ENCODE data around the gene THUMPD1. TPM values are rescaled to one million over a fixed set of nuclear protein-coding genes. Genes with fewer than 3 reads are reported as not detected.

Gene THUMPD1, protein sequence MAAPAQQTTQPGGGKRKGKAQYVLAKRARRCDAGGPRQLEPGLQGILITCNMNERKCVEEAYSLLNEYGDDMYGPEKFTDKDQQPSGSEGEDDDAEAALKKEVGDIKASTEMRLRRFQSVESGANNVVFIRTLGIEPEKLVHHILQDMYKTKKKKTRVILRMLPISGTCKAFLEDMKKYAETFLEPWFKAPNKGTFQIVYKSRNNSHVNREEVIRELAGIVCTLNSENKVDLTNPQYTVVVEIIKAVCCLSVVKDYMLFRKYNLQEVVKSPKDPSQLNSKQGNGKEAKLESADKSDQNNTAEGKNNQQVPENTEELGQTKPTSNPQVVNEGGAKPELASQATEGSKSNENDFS
- total RNA-seq (2021) (35.0 and 36.0 TPM in 2 replicates), Bru-seq, nascent RNA (percentile 92 among the genes with signal in this experiment), BruChase-seq, experiment 1, labeled RNA remaining after a 2-hour chase (percentile 98 among the genes with signal in this experiment), BruChase-seq, experiment 2, labeled RNA remaining after a 6-hour chase (percentile 95 among the genes with signal in this experiment)
- long read RNA-seq, full-length matches to known transcripts: 44 of 52 reads
- long read RNA-seq, partial matches to known transcripts: 5 of 52 reads
- long read RNA-seq, other reads (novel, unspliced or antisense): 3 of 52 reads

GRCh38 chr16:20741554-20742285 is at the start of gene THUMPD1:
THUMPD1 (minus strand) TSS chr16:20741818; CDS start chr16:20741739, 79 bp downstream.
- CTCF ChIA-PET: no interaction called here
- peaks cover 40% of the 10 kb centered on the region for H4K20me1 ChIP-seq (ENCODE audit: insufficient read depth)
- peaks cover 17% of the 10 kb centered on the region; the same call in 1 of the 2 replicates for H3K4me1 ChIP-seq (replicated peaks; ENCODE audit: insufficient read depth)
- TF ChIP-seq EZH2 (IDR thresholded peaks at IDR 0.05; ENCODE audit: low read depth): no peak
- no peak for TF ChIP-seq CTCF (conservative IDR thresholded peaks at IDR 0.05)
- H3K27ac ChIP-seq: peak within 1 kb of the TSS; percentile 70
- peak; percentile 86 to 94 for DNase-seq
- H3K36me3 ChIP-seq (ENCODE audit: low read depth): peaks cover 22% of the 10 kb centered on the region
- peak within 1 kb of the TSS; percentile 100 for H2AFZ ChIP-seq
- H3K9me3 ChIP-seq (ENCODE audit: insufficient read depth, low read depth): no peaks in the 10 kb centered on the region; the same call in 1 of the 2 replicates
- peaks cover 35% of the 10 kb centered on the region for H3K79me2 ChIP-seq (ENCODE audit: low read depth)
- POLR2A ChIA-PET (ENCODE audit: unreplicated experiment): interaction anchor here (0.6 to 0.7 kb wide), 2 partner anchors 11 to 155 kb away, joined by 9 to 10 read pairs; no protein-coding TSS in a partner anchor
- H3K27me3 ChIP-seq (ENCODE audit: insufficient read depth, low read depth): no peaks in the 10 kb centered on the region
- BruUV-seq (replicated peaks): TSS peak; percentile 76
- intact Hi-C loops (cut with micrococcal nuclease; ENCODE audit: unreplicated experiment): loop anchor here (1.0 to 2.0 kb wide), 3 partner anchors 65 to 559 kb away; partner anchors contain the start of genes ERI2 and REXO5
- peaks cover 18% of the 10 kb centered on the region; the same call in 1 of the 2 replicates for H3F3A ChIP-seq (ENCODE audit: insufficient read depth, low read depth)
- peak within 1 kb of the TSS; percentile 87 for H3K4me2 ChIP-seq
- H3K9me2 ChIP-seq (ENCODE audit: insufficient read depth): no peaks in the 10 kb centered on the region
- H3K4me3 ChIP-seq: peak within 1 kb of the TSS; percentile 89

GRCh38 chr16:20789130-20789529 is 47.5 kb upstream of the THUMPD1 start:
- H3K27me3 ChIP-seq (ENCODE audit: insufficient read depth, low read depth): no peaks in the 10 kb centered on the region
- intact Hi-C loops (cut with micrococcal nuclease; ENCODE audit: unreplicated experiment): no loop called here
- DNase-seq: no peak
- H2AFZ ChIP-seq: no peak overlapping the region
- ChIA-PET CTCF (no interaction called here), POLR2A (ENCODE audit: unreplicated experiment) (no interaction called here)
- no peaks in the 10 kb centered on the region for H3K79me2 ChIP-seq (ENCODE audit: low read depth)
- H3K36me3 ChIP-seq (ENCODE audit: low read depth): no peaks in the 10 kb centered on the region
- no TSS peak for BruUV-seq (replicated peaks)
- no peak overlapping the region for H3K4me2 ChIP-seq
- no peak overlapping the region for H3K27ac ChIP-seq
- H3K9me2 ChIP-seq (ENCODE audit: insufficient read depth): no peaks in the 10 kb centered on the region
- H4K20me1 ChIP-seq (ENCODE audit: insufficient read depth): no peaks in the 10 kb centered on the region
- no peaks in the 10 kb centered on the region for H3F3A ChIP-seq (ENCODE audit: insufficient read depth, low read depth)
- TF ChIP-seq CTCF (conservative IDR thresholded peaks at IDR 0.05): no peak
- no peak for TF ChIP-seq EZH2 (IDR thresholded peaks at IDR 0.05; ENCODE audit: low read depth)
- H3K4me1 ChIP-seq (replicated peaks; ENCODE audit: insufficient read depth): no peaks in the 10 kb centered on the region
- H3K4me3 ChIP-seq: no peak overlapping the region
- H3K9me3 ChIP-seq (ENCODE audit: insufficient read depth, low read depth): no peaks in the 10 kb centered on the region

DNA sequence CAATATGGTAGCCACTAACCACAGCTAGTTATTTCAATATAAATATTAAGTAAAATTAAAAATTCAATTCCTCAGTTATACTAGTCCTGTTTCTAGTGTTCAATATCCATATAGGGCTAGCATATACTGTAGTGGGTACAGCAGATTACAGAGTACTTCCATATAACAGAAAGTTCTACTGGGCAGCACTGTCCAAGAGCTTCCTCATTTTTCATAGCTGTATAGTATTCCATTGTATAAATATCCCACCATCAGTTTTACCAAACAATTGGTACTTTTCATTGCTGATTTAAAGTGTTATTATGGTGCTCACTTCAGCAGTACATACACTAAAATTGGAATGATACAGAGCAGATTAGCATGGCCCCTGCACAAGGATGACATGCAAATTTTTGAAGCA is 42.6 kb upstream of the THUMPD1 start:
- ChIA-PET CTCF (no interaction called here), POLR2A (ENCODE audit: unreplicated experiment) (interaction anchor here (0.6 kb wide), 1 partner anchor 1523 kb away, joined by 4 read pairs; no protein-coding TSS in a partner anchor)
- no peaks in the 10 kb centered on the region for H3K4me1 ChIP-seq (replicated peaks; ENCODE audit: insufficient read depth)
- TF ChIP-seq CTCF (conservative IDR thresholded peaks at IDR 0.05): no peak
- TF ChIP-seq EZH2 (IDR thresholded peaks at IDR 0.05; ENCODE audit: low read depth): no peak
- H3K9me2 ChIP-seq (ENCODE audit: insufficient read depth): no peaks in the 10 kb centered on the region
- no peak overlapping the region for H3K27ac ChIP-seq
- no peaks in the 10 kb centered on the region for H3K36me3 ChIP-seq (ENCODE audit: low read depth)
- intact Hi-C loops (cut with micrococcal nuclease; ENCODE audit: unreplicated experiment): no loop called here
- H3K4me3 ChIP-seq: no peak overlapping the region
- H3K27me3 ChIP-seq (ENCODE audit: insufficient read depth, low read depth): peaks cover 13% of the 10 kb centered on the region; the same call in 1 of the 2 replicates
- no peaks in the 10 kb centered on the region for H3F3A ChIP-seq (ENCODE audit: insufficient read depth, low read depth)
- no peak overlapping the region for H3K4me2 ChIP-seq
- no peaks in the 10 kb centered on the region for H3K79me2 ChIP-seq (ENCODE audit: low read depth)
- no peak for DNase-seq
- no peak overlapping the region for H2AFZ ChIP-seq
- no TSS peak for BruUV-seq (replicated peaks)
- H3K9me3 ChIP-seq (ENCODE audit: insufficient read depth, low read depth): no peaks in the 10 kb centered on the region
- H4K20me1 ChIP-seq (ENCODE audit: insufficient read depth): no peaks in the 10 kb centered on the region

Measured in PC-9 (cell line).